ENCODE results near the gene CYP8B1. TPM values are rescaled to one million over a fixed set of nuclear protein-coding genes. Genes with fewer than 3 reads are reported as not detected.

The CYP8B1 gene
- total and polyA plus RNA-seq, 2 experiments from 2014 or later, result not detected

GRCh38 chr3:42868841-42869240 is 6.8 kb downstream of the CYP8B1 start:
- H3K27ac Mint-ChIP-seq, result no peak overlapping the region
- no peak for ATAC-seq
- peaks cover 11% of the 10 kb centered on the region for H3K27me3 Mint-ChIP-seq (ENCODE audit: insufficient read depth, low read depth, poor library complexity)

More at GRCh38 chr3:42868841-42869240, 6.8 kb downstream of the CYP8B1 start:
- Mint-ChIP-seq H3K4me3 (no peak overlapping the region), H3K36me3 (ENCODE audit: low read depth) (no peaks in the 10 kb centered on the region), H3K9me3 (no peaks in the 10 kb centered on the region; the same call in 2 of the 3 replicates), H3K4me1 (no peaks in the 10 kb centered on the region)
- no peak for DNase-seq (ENCODE audit: low spot score)
- H3K27ac ChIP-seq (ENCODE audit: low read depth), result no peak overlapping the region
- no peaks in the 10 kb centered on the region for H3K79me2 ChIP-seq (replicated peaks; ENCODE audit: insufficient read depth)
- no peaks in the 10 kb centered on the region for H4K20me1 ChIP-seq (replicated peaks; ENCODE audit: insufficient read depth)
- H2AFZ ChIP-seq, result no peak overlapping the region
- TF ChIP-seq CREB1 (CRISPR knock-in tag; IDR thresholded peaks at IDR 0.05; ENCODE audit: low read depth) (no peak), JUNB (IDR thresholded peaks at IDR 0.05; ENCODE audit: unreplicated experiment) (no peak), ZNF462 (CRISPR knock-in tag; IDR thresholded peaks at IDR 0.05) (no peak), STAT1 (IDR thresholded peaks at IDR 0.05; ENCODE audit: unreplicated experiment) (no peak), NANOG (IDR thresholded peaks at IDR 0.05; ENCODE audit: borderline replicate concordance) (no peak)
- H3K9me2 ChIP-seq (ENCODE audit: insufficient read depth), result 0 out of 2 replicates have a peak, but pooled peaks cover 11% of the 10 kb centered on the region
- no peaks in the 10 kb centered on the region for H3K4me1 ChIP-seq (ENCODE audit: insufficient read depth)
- H3K4me3 ChIP-seq, result no peak overlapping the region
- H3F3A ChIP-seq (replicated peaks; ENCODE audit: low read depth), result no peaks in the 10 kb centered on the region
- H3K27me3 ChIP-seq (ENCODE audit: insufficient read depth), result no peaks in the 10 kb centered on the region
- H3K36me3 ChIP-seq (ENCODE audit: insufficient read depth), result no peaks in the 10 kb centered on the region
- H3K4me2 ChIP-seq, result no peak overlapping the region

Measured in GM23338 (cell line).